Endothelial cell of umbilical vein (primary cell): ENCODE results near the gene LYSMD4. TPM values are rescaled to one million over a fixed set of nuclear protein-coding genes. Genes with fewer than 3 reads are reported as not detected.

Experiments used
- BruUV-seq: library from RNA; stranded (reverse); fragments of 400-500 nt; replicated peaks from 2 replicates; lab custom pipeline; 2021; lab: Mats Ljungman, UMichigan
- CTCF ChIA-PET: fragments of 300-600, 350-600 bp; sonication (Branson Sonifier 250); formaldehyde crosslinking; loops from one replicate; lab custom pipeline; 2021; ENCODE audit warnings: antibody characterized with exemption, inconsistent platforms; lab: Charles Lee
- POLR2A ChIA-PET: fragments of 300-600, 350-600 bp; sonication (Branson Sonifier 250); formaldehyde crosslinking; loops from one replicate; lab custom pipeline; 2021; ENCODE audit warnings: antibody characterized with exemption, inconsistent platforms; lab: Charles Lee
- DNase-seq: peaks from one replicate; pipeline ENCODE4 v3.0.0-alpha.2; 2011; ENCODE audit warnings: low read depth, low spot score
- FAIRE-seq: peaks from 2 replicates; lab custom pipeline; 2011; peaks lifted over from hg19 to GRCh38; lab: Jason Lieb, UNC
- H2AFZ ChIP-seq: 2 replicates; pipeline ENCODE4 v1.6.0; 2012; ENCODE audit warnings: low read depth, low read length, control low read depth, inconsistent platforms
- H3K27ac ChIP-seq: 2 replicates; pipeline ENCODE4 v1.5.1; 2011; ENCODE audit warnings: low read depth, mild to moderate bottlenecking, control low read depth, low read length, moderate library complexity; ENCODE audit not compliant: insufficient read depth
- H3K27me3 ChIP-seq, 2 experiments: 2 replicates each; pipeline versions ENCODE4 v1.6.0 to v1.6.1; 2011; ENCODE audit warnings: low read length in 2 of 2, mixed read lengths in 1 of 2; ENCODE audit not compliant: control insufficient read depth in 2 of 2, insufficient read depth in 2 of 2
- H3K36me3 ChIP-seq, 2 experiments: 2 replicates in 1 of 2; 3 replicates in 1 of 2; pipeline ENCODE4 v1.5.1; 2011; ENCODE audit warnings: low read length in 2 of 2, mild to moderate bottlenecking in 1 of 2, moderate library complexity in 1 of 2; ENCODE audit not compliant: control insufficient read depth in 2 of 2, insufficient read depth in 2 of 2; ENCODE audit errors: extremely low read depth in 1 of 2
- H3K4me1 ChIP-seq: 3 replicates; pipeline ENCODE4 v1.5.1; 2011; ENCODE audit warnings: mild to moderate bottlenecking, low read length; ENCODE audit not compliant: control insufficient read depth, insufficient read depth; ENCODE audit errors: extremely low read depth
- H3K4me2 ChIP-seq: 2 replicates; pipeline ENCODE4 v1.6.1; 2011; ENCODE audit warnings: low read length, control low read depth, mixed read lengths; ENCODE audit not compliant: insufficient read depth
- H3K4me3 ChIP-seq, 3 experiments: fragments of 200-600 bp in 1 of 3; sonication (generic), shearing (Covaris generic) in 1 of 3; replicated peaks in 1 of 3; 2 replicates each; pipeline ENCODE4 v1.5.1; 2011 to 2016; ENCODE audit warnings: control low read depth in 3 of 3, low read length in 3 of 3, mild to moderate bottlenecking in 2 of 3, inconsistent platforms in 1 of 3, low read depth in 1 of 3, moderate library complexity in 1 of 3; ENCODE audit not compliant: insufficient read depth in 1 of 3
- H3K79me2 ChIP-seq: 2 replicates; pipeline ENCODE4 v1.6.0; 2012; ENCODE audit warnings: low read length, inconsistent platforms; ENCODE audit not compliant: control insufficient read depth, insufficient read depth
- H3K9ac ChIP-seq: replicated peaks from 2 replicates; pipeline ENCODE3; 2011; ENCODE audit warnings: low read length, control low read depth; ENCODE audit not compliant: insufficient read depth; ENCODE audit errors: extremely low read depth
- H3K9me1 ChIP-seq: replicated peaks from 3 replicates; pipeline ENCODE4 v1.6.0; 2011; ENCODE audit warnings: mild to moderate bottlenecking, low read length; ENCODE audit not compliant: control insufficient read depth, insufficient read depth; ENCODE audit errors: extremely low read depth
- H3K9me3 ChIP-seq: replicated peaks from 2 replicates; pipeline ENCODE4 v1.5.1; 2012; ENCODE audit warnings: low read length, inconsistent platforms; ENCODE audit not compliant: control insufficient read depth, insufficient read depth
- H4K20me1 ChIP-seq: replicated peaks from 2 replicates; pipeline ENCODE3; 2011; ENCODE audit warnings: mild to moderate bottlenecking, low read length; ENCODE audit not compliant: control insufficient read depth, insufficient read depth; ENCODE audit errors: extremely low read depth
- CTCF ChIP-seq, 2 donors: IDR thresholded peaks; 1 replicate in 1 of 2; 2 replicates in 1 of 2; pipeline ENCODE4 v1.5.1; 2011; ENCODE audit warnings: low read length in 2 of 2, mild to moderate bottlenecking in 2 of 2, moderate library complexity in 2 of 2, control low read depth in 1 of 2, inconsistent platforms in 1 of 2, low read depth in 1 of 2; ENCODE audit not compliant: insufficient read depth in 1 of 2; ENCODE audit errors: extremely low read depth in 1 of 2
- EZH2 ChIP-seq: IDR thresholded peaks from 2 replicates; pipeline ENCODE4 v1.6.1; 2012; ENCODE audit warnings: borderline replicate concordance, low read depth, mild to moderate bottlenecking, moderate library complexity, low read length, inconsistent platforms; ENCODE audit not compliant: severe bottlenecking
- FOS ChIP-seq: IDR thresholded peaks from 2 replicates; pipeline ENCODE4 v1.6.1; 2011; ENCODE audit warnings: mild to moderate bottlenecking, low read length, moderate library complexity, borderline replicate concordance; ENCODE audit not compliant: insufficient read depth
- GATA2 ChIP-seq: IDR thresholded peaks from 2 replicates; pipeline ENCODE4 v1.7.0; 2011; ENCODE audit warnings: low read depth, mild to moderate bottlenecking, moderate library complexity, mixed read lengths, low read length; ENCODE audit not compliant: insufficient read length, insufficient read depth
- JUN ChIP-seq: IDR thresholded peaks from 2 replicates; pipeline ENCODE4 v1.6.1; 2011; ENCODE audit warnings: borderline replicate concordance, low read depth; ENCODE audit not compliant: insufficient read length, insufficient read depth
- MYC ChIP-seq: IDR thresholded peaks from one replicate; pipeline ENCODE4 v1.6.1; 2011; ENCODE audit warnings: mild to moderate bottlenecking, low read depth, low read length
- POLR2A ChIP-seq: IDR thresholded peaks from 2 replicates; pipeline ENCODE4 v1.6.1; 2012; ENCODE audit warnings: low read depth, mild to moderate bottlenecking, control low read depth, low read length
- POLR2AphosphoS5 ChIP-seq: IDR thresholded peaks from 2 replicates; pipeline ENCODE4 v1.6.1; 2012; ENCODE audit warnings: low read depth, mild to moderate bottlenecking, control low read depth, low read length, moderate library complexity; ENCODE audit not compliant: insufficient read depth
- dilution Hi-C: fragments of 300-500 bp; cut with MboI; formaldehyde crosslinking; loops from one replicate; pipeline ENCODE4 v1.15.0; 2019; ENCODE audit warnings: low sequenced_read_pairs; ENCODE audit not compliant: extremely low pct_ligation_motif_present
- intact Hi-C: fragments of 100-400 bp; cut with micrococcal nuclease; formaldehyde crosslinking; loops from one replicate; pipeline ENCODE4 v1.10.0; 2022
- polyA plus RNA-seq, 4 experiments: library from polyadenylated mRNA; depleted of rRNA in 3 of 4; stranded (reverse) in 3 of 4; unstranded in 1 of 4; fragments of >200 nt; gene quantifications; 2 replicates each; pipeline versions ENCODE4 v1.2.1 to v1.2.3, GENCODE V29; 2011 to 2012; ENCODE audit warnings: missing spikeins in 1 of 4
- total RNA-seq: library from RNA; stranded (reverse); gene quantifications from 2 replicates; pipeline ENCODE4 v1.2.3, GENCODE V29; 2021
- TF ChIP-seq, protein P1 (sequence below): IDR thresholded peaks from 2 replicates; pipeline ENCODE4 v1.6.1; 2011; ENCODE audit not compliant: insufficient read depth, insufficient read length

Gene LYSMD4
- total and polyA plus RNA-seq, 2 donors (not counting 3 experiments of a cell fraction or from before 2014, with no cell fraction given), result 7.0 to 7.1 TPM

GRCh38 chr15:99721104-99721778 lies 12.0 kb downstream of the LYSMD4 start:
- H3K27me3 ChIP-seq, result no peaks in the 10 kb centered on the region
- no peak overlapping the region for H3K4me3 ChIP-seq
- no TSS peak for BruUV-seq
- H3K4me1 ChIP-seq, result no peaks in the 10 kb centered on the region
- no peak overlapping the region for H3K4me2 ChIP-seq
- H3K79me2 ChIP-seq, result no peaks in the 10 kb centered on the region
- DNase-seq (no peak), FAIRE-seq (peak; percentile 24)
- dilution Hi-C loops, result loop anchor here (25.0 kb wide), 1 partner anchor 434 kb away; no protein-coding TSS in a partner anchor
- no peak overlapping the region for H2AFZ ChIP-seq
- no peaks in the 10 kb centered on the region for H3K36me3 ChIP-seq
- H3K9me3 ChIP-seq, result no peaks in the 10 kb centered on the region
- no peak overlapping the region for H3K9ac ChIP-seq
- TF ChIP-seq POLR2AphosphoS5, result no peak
- TF ChIP-seq EZH2, result no peak
- no peak for TF ChIP-seq GATA2
- no peak for TF ChIP-seq JUN
- TF ChIP-seq, protein P1, sequence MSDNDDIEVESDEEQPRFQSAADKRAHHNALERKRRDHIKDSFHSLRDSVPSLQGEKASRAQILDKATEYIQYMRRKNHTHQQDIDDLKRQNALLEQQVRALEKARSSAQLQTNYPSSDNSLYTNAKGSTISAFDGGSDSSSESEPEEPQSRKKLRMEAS, result no peak
- TF ChIP-seq FOS, result no peak
- no peak for TF ChIP-seq POLR2A
- TF ChIP-seq MYC, result no peak
- no peak for TF ChIP-seq CTCF (IDR thresholded peaks at IDR 0.05; ENCODE audit: extremely low read depth in 1 of 2, insufficient read depth in 1 of 2, low read depth in 1 of 2, low read length in 2 of 2)
- intact Hi-C loops, result no loop called here
- POLR2A ChIA-PET, result no interaction called here
- H3K27ac ChIP-seq, result no peak overlapping the region
- H4K20me1 ChIP-seq, result no peaks in the 10 kb centered on the region
- no peaks in the 10 kb centered on the region for H3K9me1 ChIP-seq
- CTCF ChIA-PET, result interaction anchor here (0.9 to 1.3 kb wide), 2 partner anchors 17 to 448 kb away, joined by 3 to 4 read pairs; no protein-coding TSS in a partner anchor
